Activated T-cell treated with anti-CD3 and anti-CD28 coated beads, Interleukin-2, amount 50 U/mL, for 48 hours (primary cell): ENCODE measurements around the gene NTRK2.
A peak's percentile ranks its signal among the peaks of the same experiment; 100 is the strongest.

Source experiments
- DNase-seq, 2 experiments: peaks; one replicate each; pipeline ENCODE4 v3.0.0-alpha.2; 2020

The NTRK2 gene

DNA sequence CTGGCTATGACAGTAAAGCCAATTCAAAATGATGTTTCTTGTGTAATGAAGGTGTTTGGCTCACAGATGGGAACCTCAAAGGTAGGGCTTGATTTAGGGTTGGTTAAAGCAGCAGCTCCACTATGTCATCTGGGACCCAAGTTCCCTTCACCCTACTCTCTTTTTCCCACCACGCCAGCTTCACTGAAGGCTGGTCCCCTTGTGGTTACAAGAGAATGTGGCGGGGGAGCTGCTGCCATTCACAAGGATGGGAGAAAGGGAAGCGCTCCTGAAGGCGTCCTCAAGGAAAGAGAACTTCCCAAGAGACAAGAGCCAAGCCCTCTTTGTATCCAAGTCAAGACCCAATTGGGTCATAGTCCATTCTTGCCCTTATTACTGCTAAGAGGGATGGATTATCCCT lies 72.7 kb downstream of the NTRK2 start:
- no peak for DNase-seq

DNA sequence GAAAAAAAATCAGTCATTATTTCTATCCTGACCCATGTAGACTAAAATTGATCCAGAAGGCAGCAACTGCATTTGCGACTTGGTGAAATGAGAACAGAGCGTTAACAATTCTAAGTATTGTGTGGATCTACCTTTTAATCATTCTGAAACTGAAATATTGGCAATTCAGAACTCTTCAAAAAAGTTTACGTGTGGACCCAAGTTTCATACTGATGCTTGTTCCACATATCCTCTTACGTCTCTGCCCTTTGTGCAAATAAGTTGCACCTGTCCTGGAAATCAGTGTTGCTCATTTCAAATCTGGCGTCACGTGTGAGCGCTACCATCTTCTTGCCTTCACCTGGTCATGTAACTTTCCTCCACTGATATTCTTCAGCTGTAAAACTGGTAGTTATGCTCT lies 74.7 kb downstream of the NTRK2 start:
- DNase-seq = no peak

DNA sequence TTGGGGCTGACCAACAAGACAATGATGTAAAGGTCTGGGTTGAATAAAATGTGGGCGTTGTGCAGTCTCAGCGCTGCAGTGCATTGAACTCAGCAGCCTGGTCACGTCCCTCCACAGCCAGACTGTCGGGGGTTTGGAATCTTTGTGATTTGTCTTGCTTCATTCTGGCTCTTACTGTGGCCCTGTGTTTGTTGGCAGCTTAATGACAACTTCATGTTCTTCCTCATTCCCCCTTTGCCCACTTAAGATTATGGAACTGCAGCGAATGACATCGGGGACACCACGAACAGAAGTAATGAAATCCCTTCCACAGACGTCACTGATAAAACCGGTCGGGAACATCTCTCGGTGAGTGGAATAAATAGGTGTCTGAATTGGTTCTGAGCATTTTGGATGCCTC lies 75.2 kb downstream of the NTRK2 start:
- DNase-seq = no peak

DNA sequence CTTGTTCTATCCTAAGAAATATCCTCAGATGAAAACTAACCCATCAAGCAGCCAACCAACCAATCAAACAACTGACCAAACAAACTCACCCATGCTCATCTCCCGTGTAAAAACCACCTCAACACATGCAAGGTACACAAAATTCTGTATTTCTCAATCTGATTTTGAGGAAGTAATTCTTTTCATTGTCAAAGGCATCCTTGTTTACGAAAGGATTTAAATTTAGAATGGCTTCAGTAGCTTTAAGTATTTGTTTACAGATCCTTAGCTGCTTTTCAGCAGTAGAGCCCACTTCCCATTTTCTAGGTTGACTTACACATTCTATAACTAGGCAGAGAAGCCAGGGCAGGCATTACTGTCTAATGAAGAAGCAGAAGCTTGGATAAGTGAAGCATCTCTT lies 78.6 kb downstream of the NTRK2 start:
- DNase-seq = no peak

DNA sequence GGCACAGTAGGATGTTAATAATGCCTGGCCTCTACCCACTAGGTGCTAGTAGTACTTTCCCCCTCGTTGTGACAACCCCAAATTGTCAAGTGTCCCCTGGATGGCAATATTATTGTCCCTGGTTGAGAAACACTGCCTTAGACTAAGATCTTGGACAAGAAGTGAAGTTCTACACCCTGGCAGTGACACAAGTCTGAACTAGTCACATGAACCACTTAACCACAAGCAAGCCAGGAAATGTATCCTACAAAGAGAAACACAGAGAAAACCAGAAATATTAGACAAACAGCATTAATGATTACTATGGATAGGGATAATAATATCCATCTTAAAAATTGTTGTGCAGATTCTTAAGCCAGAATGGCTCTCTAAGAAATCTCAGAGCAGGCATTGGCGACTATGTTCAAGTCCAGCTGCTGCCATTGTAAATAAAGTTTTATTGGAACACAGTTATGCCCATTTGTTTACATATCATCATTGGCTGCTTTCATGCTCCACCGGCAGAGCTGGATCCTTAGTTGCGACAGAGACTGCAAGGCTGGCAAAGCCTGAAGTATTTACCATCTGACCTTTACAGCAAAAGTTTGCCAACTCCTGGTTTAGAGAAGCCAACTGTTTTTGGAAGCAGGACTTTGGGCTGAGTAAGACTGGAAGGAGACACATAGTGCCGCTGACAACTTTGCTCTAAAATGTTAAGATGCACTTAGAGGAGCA lies 80.8 kb downstream of the NTRK2 start:
- no peak for DNase-seq

DNA sequence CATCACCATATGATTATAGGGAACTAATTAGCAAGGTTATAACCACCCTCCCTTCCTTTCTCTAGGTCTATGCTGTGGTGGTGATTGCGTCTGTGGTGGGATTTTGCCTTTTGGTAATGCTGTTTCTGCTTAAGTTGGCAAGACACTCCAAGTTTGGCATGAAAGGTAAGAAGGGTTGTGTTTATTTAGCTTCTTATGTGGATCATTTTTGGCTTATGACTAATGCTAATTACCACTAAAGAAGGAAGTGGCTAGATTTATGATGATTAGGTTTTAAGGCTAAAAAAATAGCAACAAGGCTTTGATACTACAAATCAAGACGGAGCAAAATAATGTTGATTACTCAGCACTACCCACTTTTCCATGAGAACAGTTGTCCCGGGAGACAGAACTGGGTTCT lies 82.4 kb downstream of the NTRK2 start:
- no peak for DNase-seq

DNA sequence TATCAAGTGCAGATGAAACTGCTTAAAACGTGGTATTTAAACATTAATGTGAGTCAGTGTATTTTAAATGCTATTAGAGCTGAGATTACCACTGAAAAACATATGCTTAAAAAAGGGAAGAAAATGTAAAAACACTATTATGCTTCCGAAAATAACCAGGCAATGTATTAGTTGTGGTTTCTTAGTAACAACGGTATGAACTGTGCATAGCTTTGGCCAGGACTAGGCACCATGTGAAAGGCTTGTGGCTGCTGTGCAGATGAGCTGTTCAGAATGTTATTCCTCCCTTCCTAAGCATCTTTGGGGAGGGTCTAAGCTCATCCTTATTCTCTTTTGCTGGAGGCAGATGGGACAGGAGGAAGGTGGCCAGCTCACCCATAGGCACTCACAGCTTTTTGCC lies 84.9 kb downstream of the NTRK2 start:
- no peak for DNase-seq

DNA sequence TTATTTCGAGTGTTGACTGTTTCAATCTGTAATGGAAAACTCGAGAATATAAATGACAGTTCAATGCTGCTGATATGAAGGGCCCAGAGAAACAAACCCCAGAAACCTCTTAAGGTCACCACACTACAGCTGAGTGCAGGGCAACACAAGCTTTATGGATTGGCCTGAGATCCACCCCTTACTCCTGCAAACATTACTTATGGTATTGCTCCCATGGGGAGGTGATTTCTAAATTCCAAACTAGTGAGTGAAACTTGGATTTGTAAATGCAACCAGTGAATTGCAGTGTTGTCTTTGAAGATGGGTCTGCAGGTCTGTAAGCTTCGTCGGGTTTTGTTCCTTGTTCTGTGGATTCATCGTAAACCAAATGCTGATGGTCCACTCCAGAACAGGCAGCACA lies 85.4 kb downstream of the NTRK2 start:
- no peak for DNase-seq

DNA sequence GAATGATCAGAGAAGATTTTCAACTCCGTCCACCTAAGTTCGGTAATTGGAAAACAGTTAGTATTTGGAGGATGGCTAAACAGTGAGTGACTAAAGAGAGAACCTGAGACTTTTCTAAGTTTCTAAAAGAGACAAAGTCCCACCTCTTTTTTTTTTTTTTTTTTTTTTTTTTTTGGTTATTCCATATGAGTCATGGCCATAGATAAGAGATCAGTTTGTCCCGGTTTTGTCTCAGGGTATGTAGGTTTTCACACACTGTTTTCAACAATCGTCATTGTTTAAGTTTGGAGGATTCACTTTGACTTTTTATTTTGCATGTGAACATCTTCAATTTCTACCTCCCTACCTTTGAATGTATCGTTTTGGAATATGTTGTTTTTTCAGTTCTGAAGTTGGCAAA lies 85.9 kb downstream of the NTRK2 start:
- no peak for DNase-seq

DNA sequence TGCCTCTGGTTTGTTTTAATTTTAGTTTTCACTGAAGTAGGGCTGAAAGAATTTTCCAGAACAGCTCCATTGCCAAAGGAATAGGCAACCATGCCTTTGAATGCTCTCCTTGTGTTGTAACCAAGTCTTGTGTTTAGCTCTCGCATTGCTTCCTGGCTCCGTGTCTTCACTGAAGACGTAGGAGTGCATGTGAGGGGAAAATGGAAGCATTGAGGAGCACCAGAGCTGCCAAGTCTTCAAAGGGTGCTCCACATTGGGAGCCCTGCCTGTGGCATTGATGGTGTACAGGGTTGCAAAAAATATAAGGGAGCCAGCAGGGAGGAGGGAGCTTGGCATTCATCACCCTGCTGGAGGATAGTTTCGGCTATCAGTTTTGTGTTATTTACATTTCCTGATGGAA lies 86.6 kb downstream of the NTRK2 start:
- DNase-seq = no peak

DNA sequence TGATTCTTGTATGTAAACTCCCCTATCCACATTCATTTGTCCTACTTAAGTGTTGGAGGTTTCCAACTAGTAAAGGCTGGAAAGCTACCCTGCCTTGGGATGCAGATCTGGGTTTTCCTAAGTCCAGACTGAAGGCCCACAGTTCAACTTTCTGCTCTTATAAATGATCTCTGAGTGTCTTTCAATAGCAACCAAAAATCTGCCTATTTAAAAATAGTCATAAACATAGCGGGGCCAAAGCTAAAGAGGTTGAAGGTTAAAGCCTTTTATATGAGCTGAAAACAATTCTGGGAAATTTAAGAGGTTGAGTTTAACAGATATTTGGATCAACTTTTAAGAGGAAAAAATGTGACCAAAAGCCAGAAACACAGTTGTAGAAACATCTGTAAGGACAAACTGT lies 87.2 kb downstream of the NTRK2 start:
- no peak for DNase-seq

DNA sequence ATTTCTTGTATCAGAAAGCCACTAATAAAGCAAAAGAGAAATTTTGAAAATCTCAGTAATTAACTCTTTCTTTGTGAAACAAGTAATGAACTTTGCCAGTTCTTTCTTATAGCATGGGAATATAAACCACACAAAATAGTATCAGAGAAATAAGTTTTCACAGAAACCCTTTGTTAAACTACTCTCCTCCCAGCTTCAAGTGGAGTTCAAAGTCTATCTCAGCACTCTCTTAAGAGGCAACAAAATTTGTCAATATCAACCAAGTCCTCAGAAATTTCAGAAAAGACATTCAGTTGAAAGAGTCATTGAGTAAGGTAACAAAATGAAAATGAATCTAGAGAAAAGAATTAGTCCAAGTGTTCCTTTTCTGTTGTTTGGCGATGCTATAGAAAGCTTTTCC lies 89.3 kb downstream of the NTRK2 start:
- DNase-seq = no peak

DNA sequence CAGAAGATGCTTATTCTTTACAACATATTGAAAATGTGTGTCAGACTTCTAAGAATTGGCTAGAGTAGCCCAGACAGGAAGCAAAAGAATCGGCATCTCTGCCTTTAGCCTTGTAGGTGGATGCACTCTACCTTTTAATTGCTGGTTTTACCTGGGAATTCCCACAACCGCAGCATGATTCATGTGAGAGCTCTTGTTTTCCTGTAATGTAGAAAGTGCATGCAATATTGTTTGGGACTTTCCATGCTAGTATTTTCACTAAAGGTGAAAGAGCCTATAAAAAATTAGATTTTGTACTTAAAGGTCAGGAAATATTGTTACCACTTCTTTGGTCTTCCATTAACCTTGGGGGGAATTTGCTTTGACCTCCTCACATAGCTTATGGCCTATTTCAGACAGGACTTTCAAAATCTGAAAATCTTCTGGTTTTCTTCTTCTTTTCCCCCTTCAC lies 89.8 kb downstream of the NTRK2 start:
- peak in 1 of 2 experiments; percentile 32 for DNase-seq

DNA sequence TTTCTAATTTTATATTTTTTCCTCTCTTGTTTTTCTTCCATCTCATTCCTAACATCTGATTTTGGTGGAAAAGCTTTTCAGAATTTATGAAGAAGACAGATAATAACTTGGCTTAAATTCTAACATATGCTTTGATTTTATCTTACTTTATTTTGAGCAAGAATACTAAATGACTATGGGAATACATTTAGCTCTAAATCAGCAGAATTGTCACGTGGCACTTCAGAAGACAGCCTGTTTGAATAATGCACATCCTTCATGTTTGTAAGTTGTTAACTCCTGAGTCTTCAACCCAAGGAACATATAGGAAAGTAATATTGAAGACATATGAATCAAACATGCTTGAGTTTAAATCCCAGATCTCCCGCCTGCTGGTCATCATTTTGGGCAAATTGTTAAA lies 90.3 kb downstream of the NTRK2 start:
- DNase-seq = no peak

DNA sequence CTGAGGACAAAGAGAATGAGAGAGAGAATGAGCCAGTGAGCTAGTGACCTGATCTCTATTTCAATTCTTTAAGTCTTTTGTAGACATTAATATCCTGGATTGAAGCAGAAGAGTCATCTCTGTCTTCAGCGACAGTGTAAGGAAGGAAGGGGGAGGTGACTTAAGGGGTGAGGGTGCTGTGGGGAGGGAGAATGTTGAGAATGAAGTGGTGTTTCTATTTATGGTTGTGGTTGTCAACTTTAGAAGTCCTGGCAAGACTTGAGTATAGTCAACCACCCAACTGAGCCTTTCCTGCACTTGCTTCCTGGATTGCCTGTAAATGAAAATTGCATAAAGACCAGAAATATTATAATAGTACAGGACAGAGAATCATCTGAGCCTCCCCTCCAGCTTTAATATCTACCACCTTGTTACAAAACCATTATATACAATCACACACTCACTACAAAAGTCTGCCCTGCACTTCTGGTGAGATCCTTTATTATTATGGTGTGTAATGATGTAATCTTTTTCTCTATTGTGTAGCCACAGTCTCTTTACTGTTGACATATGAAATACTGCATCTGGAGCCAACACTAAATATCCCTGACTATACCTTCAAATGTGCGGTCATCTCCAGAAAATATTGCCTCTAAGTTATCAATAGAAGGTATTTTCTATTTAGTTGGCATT lies 91.7 kb downstream of the NTRK2 start:
- no peak for DNase-seq

DNA sequence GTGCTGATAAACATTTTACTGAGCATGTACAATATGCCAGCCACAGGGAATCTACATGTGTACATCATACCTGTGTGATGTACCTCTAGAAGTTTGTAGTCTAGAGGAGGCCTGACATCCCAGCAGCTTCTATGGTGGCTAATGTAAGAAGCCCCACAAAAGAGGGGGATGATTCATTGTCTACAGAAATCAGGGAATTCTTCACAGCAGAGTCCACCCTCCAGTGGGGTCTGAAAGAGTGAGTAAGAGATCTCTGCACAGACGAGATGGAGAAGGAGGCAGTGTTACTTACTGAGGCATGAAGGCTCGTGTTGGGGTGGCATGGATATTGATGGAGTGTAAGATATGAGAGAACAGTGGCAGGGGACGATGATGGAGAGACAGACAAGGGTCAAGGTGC lies 103.0 kb downstream of the NTRK2 start:
- no peak for DNase-seq

DNA sequence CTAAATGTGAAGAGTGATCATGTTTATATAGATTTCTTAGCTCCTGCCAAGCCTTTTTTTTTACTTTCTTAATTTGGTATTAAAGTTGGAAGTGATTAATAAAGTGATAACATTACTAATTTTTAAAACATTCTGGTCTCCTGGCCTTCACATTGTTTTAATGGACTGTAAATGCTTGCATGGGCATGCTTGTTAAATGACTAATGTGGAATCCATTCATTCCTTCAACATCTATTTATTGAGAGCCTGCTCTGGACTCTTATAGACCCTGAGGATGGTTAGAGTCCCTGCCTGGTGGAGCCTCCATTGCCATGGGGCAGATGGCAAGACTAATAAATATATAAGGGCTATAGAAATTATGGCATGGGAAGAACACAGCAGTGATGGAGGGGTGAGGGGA lies 103.5 kb downstream of the NTRK2 start:
- no peak for DNase-seq

DNA sequence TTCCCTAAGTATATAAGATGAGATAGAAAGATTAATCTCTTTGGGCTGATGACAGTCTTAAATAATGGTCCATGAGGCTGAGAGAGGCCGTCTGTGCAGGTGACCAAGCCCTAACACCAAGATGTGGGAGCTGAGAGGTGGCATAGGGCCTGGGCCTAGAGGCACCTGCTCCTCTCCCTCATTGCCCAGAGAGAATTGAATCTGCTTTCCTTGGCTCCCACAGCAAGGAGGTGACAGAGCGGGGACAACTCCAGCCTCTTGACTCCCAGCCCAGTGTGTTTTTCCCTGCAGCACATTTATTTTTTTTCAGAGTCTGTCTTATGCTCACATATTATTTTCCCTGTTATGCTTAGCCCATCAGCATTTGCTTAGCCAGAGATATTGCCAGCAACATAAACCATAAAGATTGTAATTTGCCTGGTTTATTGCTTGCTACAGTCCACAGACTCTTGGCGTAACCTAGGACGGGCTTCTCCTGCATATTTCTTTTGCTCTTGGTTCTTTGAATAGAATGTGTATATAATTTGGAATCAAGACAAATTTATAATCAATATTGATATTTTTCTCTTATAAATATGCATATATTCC lies 105.6 kb downstream of the NTRK2 start:
- DNase-seq = no peak

DNA sequence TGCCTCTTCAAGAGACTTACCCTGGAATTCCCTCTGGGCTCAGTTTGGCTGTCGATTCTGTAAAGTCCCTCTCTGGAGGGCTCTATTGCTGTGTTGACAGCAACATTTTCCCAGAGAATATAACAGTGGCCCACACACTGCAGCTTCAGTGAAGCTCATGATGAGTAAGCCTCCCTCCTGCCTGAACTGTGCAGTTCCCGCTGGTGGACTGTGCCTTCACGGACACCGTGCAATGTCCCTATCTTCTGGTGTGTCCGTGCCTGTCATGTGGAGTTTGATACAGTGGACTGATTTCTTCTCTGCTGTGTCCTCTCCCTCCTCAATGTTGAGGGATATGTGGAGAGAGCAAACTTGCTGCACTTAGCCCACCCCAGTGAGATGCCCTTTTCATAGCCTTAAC lies 109.0 kb downstream of the NTRK2 start:
- no peak for DNase-seq

DNA sequence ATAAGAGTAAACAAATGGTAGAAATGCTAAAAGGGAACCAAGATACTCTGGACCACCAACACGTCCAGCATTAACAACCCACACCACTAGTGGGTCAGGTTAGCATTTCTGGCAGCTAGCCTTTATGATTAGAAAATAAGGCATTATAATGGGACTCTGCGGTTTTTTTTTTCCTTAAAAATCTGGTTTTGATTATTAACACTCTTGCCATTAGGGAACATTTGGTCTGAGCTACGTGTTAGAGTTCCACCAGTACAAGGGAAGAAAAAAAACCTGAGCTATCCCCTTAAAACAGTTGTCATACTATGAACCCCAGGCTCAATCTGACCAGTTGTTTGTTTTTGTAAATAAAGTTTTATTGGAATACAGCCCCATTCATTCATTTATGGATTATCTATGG lies 110.4 kb downstream of the NTRK2 start:
- no peak for DNase-seq

DNA sequence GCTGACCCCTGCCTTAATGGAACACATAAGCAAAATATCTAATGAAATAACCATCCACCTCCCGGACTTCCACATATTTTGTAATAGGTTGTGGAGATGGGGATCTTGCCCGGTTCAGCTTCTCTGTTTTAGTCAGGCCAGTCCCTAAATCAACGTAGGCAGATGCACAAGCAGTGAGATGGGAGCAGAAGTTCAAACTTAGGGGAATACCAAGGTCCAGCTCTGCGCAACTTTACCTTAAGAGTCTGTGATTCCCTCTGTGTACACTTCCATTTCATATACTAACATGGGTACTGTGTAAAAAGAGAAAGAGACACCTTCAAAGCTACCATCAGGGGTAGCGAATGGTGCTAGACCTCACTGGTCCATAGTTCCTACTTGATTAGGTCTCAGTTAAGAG lies 110.9 kb downstream of the NTRK2 start:
- DNase-seq = no peak

DNA sequence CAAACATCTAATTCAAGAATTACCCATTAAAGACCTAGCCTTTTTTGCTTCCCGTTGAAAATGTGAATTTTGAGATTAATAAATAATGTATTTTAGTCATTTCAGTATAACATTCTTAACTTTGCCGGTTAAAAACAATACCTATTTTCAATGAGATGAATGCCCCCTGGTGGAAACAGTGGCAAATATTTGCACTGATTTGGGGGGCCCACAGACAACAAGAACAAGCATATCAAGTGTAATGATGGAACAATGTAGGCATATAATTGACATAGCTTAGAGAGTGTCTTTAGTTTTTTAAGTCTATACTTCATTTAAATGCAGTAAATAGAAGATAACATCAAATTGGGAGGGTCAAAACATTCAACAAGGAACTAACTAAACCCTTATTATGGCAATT lies 111.9 kb downstream of the NTRK2 start:
- no peak for DNase-seq

DNA sequence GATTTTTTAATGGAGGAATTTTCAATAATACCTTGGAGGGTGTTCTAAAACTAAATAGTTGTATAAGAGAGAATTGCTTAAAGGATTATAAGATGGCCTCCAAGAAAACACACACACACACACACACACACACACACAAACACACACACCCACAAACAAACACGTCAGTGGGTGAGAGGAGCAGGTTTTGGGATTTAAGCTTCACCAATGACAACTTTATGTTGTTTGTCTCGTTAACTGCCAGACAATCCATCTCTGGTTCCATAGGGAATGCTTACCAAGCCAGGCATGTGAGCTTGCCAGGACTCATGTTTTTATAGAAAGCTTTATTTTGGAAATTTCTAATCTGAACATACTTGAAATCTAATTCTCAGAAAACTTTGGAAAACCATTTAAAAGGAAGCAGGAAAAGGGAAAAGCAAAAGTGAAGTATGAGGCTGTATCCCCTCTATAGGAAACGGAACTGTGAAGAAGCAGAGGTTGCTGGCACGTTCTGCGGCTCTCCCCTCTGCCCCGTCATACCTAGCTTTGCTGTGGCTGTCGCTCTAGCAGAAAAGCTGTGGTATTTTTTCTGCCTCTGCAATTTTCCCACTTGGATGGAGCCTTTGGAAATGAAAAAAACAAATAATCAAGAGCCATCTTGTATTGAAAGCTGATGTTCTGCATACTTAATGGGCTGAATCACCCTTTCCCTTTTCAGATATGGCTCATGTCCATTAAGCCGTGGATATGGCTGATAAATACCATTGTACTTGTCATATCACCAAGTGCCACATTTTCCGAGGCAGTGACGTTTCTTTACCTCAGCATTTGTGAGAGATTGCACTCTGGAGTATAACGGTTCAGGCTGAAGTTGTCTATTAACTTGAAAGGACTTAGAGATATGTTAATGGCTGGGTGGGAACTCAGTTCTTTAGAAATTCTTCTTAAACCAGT lies 112.7 kb downstream of the NTRK2 start:
- DNase-seq = no peak
